Upper lobe of left lung (tissue), 4 donors: ENCODE measurements around the gene S100A12.
"Not testable (repeated sequence)": the region's sequence is repeated elsewhere in the genome, so short reads cannot be mapped to it uniquely, and the experiment has no call there.

Experiments used
- EP300 ChIP-seq, 4 donors: sonication (generic); formaldehyde crosslinking; IDR thresholded peaks; one replicate each; pipeline ENCODE4 v1.5.1; 2017; ENCODE audit warnings: antibody characterized with exemption in 4 of 4, control low read depth in 2 of 4
- POLR2AphosphoS5 ChIP-seq, 2 donors: sonication (generic); formaldehyde crosslinking; IDR thresholded peaks; one replicate each; pipeline ENCODE4 v1.5.1; 2017; ENCODE audit warnings: antibody characterized with exemption in 2 of 2
- TF ChIP-seq, protein P1 (sequence below), 6 experiments: fragments of 450-650 bp in 4 of 6; fragments of 200-600 bp in 2 of 6; sonication (generic) in 2 of 6; IDR thresholded peaks; one replicate each; pipeline ENCODE4 v1.5.1; 2016 to 2019; ENCODE audit warnings: antibody characterized with exemption in 6 of 6

DNA sequence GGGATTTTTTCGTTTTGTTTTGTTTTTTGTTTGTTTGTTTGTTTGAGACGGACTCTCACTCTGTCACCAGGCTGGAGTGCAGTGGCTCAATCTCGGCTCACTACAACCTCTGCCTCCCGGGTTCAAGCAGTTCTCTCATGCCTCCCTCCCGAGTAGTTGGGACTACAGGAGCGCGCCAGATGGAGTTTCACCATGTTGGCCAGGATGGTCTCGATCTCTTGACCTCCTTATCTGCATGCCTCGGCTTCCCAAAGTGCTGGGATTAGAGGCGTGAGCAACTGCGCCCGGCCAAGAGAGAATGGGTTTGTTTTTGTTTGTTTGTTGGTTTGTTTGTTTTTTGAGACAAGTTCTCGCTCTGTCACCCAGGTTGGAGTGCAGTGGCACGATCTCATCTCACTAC lies 28.4 kb downstream of the S100A12 start:
- TF ChIP-seq EP300, POLR2AphosphoS5 (IDR thresholded peaks at IDR 0.05): not testable (repeated sequence)
- TF ChIP-seq, protein P1, sequence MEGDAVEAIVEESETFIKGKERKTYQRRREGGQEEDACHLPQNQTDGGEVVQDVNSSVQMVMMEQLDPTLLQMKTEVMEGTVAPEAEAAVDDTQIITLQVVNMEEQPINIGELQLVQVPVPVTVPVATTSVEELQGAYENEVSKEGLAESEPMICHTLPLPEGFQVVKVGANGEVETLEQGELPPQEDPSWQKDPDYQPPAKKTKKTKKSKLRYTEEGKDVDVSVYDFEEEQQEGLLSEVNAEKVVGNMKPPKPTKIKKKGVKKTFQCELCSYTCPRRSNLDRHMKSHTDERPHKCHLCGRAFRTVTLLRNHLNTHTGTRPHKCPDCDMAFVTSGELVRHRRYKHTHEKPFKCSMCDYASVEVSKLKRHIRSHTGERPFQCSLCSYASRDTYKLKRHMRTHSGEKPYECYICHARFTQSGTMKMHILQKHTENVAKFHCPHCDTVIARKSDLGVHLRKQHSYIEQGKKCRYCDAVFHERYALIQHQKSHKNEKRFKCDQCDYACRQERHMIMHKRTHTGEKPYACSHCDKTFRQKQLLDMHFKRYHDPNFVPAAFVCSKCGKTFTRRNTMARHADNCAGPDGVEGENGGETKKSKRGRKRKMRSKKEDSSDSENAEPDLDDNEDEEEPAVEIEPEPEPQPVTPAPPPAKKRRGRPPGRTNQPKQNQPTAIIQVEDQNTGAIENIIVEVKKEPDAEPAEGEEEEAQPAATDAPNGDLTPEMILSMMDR (IDR thresholded peaks at IDR 0.05): not testable (repeated sequence)
